WI38 (cell line): ENCODE data around the gene PREB.

Source experiments
- H3K4me3 ChIP-seq: 2 replicates; pipeline ENCODE4 v1.5.1; 2011; ENCODE audit warnings: low read depth, mild to moderate bottlenecking, control low read depth, low read length
- TF ChIP-seq, protein P1 (sequence below): IDR thresholded peaks from 2 replicates; pipeline ENCODE4 v1.5.1; 2012; ENCODE audit warnings: low read depth, mild to moderate bottlenecking, control low read depth, low read length

PREB gene

GRCh38 chr2:27131429-27131828 is 3.0 kb downstream of the PREB start:
- TF ChIP-seq, protein P1, sequence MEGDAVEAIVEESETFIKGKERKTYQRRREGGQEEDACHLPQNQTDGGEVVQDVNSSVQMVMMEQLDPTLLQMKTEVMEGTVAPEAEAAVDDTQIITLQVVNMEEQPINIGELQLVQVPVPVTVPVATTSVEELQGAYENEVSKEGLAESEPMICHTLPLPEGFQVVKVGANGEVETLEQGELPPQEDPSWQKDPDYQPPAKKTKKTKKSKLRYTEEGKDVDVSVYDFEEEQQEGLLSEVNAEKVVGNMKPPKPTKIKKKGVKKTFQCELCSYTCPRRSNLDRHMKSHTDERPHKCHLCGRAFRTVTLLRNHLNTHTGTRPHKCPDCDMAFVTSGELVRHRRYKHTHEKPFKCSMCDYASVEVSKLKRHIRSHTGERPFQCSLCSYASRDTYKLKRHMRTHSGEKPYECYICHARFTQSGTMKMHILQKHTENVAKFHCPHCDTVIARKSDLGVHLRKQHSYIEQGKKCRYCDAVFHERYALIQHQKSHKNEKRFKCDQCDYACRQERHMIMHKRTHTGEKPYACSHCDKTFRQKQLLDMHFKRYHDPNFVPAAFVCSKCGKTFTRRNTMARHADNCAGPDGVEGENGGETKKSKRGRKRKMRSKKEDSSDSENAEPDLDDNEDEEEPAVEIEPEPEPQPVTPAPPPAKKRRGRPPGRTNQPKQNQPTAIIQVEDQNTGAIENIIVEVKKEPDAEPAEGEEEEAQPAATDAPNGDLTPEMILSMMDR: no peak
- H3K4me3 ChIP-seq: no peak overlapping the region

- no peak overlapping the region for H3K4me3 ChIP-seq
- TF ChIP-seq, protein P1: no peak
Observed at GRCh38 chr2:27130396-27130795, 4.0 kb downstream of the PREB start.

GRCh38 chr2:27128668-27129571 is 5.5 kb downstream of the PREB start:
- no peak overlapping the region for H3K4me3 ChIP-seq
- TF ChIP-seq, protein P1: no peak

DNA sequence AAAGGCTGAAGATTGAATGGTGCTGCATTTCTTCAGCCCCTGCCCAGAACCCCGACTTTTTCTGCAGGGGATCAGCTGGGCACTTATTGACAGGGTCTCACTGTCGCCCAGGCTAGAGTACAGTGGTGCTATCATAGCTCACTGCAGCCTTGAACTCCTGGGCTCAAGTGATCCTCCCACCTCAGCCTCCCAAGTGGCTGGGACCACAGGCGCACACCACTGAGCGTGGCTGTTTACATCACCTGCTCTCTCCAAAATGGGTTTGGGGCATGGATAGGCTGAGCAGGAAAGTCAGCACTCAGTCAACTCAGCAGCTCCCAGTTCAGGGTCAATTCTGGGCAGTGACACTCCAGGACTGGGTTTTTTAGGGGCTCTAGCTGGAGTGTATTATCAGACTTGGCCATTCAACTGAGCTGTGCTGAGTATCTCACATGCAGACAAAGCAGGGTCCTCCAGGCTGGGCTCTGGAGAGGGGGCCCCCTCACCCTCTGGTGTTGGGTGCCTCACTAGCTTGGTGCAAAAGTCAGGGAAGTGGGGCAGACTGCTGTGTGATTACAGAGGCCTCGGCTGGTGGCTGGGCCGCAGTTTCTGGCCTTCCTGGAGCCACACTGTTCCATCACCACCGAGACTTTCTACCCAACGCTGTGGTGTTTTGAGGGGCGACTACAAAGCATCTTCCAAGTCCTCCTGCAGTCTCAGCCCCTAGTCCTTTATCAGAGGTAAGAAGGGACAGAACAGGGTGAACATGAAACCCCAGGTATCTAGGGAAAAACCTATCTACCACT is 6.4 kb downstream of the PREB start:
- no peak overlapping the region for H3K4me3 ChIP-seq
- TF ChIP-seq, protein P1: no peak

DNA sequence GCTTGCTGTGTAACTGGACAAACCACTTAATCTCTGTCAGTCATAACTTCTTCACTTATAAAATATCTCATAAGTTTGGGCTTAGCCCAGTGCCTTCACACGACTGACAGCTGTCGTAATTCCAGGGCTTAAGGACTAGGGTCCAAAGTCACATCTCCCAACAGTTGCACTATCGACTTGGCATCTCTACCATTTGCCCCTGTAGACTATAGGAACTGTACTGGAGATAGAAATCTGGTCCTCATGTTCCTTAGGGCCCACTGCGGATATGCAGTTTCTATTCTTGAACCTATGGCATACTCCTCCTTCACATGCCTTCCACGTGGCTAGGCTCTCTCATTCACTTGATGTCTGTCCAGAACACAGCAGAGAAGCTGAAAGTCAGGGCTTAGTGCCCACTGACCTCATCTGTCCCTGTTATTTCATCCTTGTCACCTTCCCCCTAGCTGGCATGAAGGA is 8.2 kb downstream of the PREB start:
- no peak overlapping the region for H3K4me3 ChIP-seq
- TF ChIP-seq, protein P1: no peak

DNA sequence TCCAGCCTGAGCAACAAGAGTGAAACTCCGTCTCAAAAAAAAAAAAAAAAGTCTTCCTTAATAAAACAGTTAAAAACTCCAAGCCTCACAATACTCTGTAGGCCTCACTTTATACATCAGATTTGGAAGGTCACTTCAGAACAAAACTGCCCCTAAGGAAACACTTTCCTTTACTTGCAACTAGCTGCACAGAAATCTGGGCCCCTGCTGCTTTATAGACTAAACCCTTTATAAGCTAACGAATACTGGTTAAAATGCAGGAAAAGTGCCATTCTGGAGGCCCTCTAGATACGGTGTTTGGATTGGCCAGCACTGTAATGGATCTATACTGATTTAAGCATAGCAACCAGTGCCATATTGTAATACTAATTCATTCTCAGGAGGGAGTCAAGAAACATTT is 9.3 kb downstream of the PREB start:
- TF ChIP-seq, protein P1: no peak
- H3K4me3 ChIP-seq: no peak overlapping the region
